ENCODE results near the gene CYP27C1.

- TF ChIP-seq CHCHD3 (CRISPR knock-in tag; IDR thresholded peaks at IDR 0.05) (no peak), STAT6 (CRISPR knock-in tag; IDR thresholded peaks at IDR 0.05; ENCODE audit: borderline replicate concordance) (no peak), ZNF501 (CRISPR knock-in tag; IDR thresholded peaks at IDR 0.05) (no peak), CTCF (CRISPR knock-in tag; IDR thresholded peaks at IDR 0.05) (no peak), ZNF512B (CRISPR knock-in tag; IDR thresholded peaks at IDR 0.05; ENCODE audit: borderline replicate concordance) (no peak), ZNF263 (CRISPR knock-in tag; IDR thresholded peaks at IDR 0.05) (no peak)
These were observed 55.1 kb downstream of the CYP27C1 start for GRCh38 chr2:127164761-127165538.

All from HepG2 (cell line).